HEK293 (cell line): Measurements from ENCODE around the gene S100A1.

Experiments
- GFI1B ChIP-seq: fragments of 450-650 bp; formaldehyde crosslinking; IDR thresholded peaks from 2 replicates; pipeline ENCODE4 v1.5.1; 2016; ENCODE audit warnings: missing biosample characterization, missing genetic modification characterization
- GLIS1 ChIP-seq: fragments of 450-650 bp; formaldehyde crosslinking; IDR thresholded peaks from 2 replicates; pipeline ENCODE4 v1.5.1; 2016; ENCODE audit warnings: missing biosample characterization, missing genetic modification characterization
- GLIS2 ChIP-seq: fragments of 450-650 bp; formaldehyde crosslinking; IDR thresholded peaks from 2 replicates; pipeline ENCODE4 v1.5.1; 2016; ENCODE audit warnings: missing biosample characterization, missing genetic modification characterization
- HIC1 ChIP-seq: fragments of 450-650 bp; formaldehyde crosslinking; IDR thresholded peaks from 2 replicates; pipeline ENCODE4 v1.5.1; 2016; ENCODE audit warnings: missing biosample characterization, missing genetic modification characterization
- KLF1 ChIP-seq: fragments of 450-650 bp; formaldehyde crosslinking; IDR thresholded peaks from 2 replicates; pipeline ENCODE4 v1.5.1; 2016; ENCODE audit warnings: missing biosample characterization, missing genetic modification characterization
- MEIS1 ChIP-seq: sonication (generic); formaldehyde crosslinking; IDR thresholded peaks from 2 replicates; pipeline ENCODE4 v1.8.1; 2022; ENCODE audit warnings: missing genetic modification reagents, mild to moderate bottlenecking, borderline replicate concordance
- MYNN ChIP-seq: fragments of 450-650 bp; formaldehyde crosslinking; IDR thresholded peaks from 2 replicates; pipeline ENCODE4 v1.5.1; 2016; ENCODE audit warnings: missing biosample characterization, missing genetic modification characterization, borderline replicate concordance
- MZF1 ChIP-seq: fragments of 450-650 bp; formaldehyde crosslinking; IDR thresholded peaks from 2 replicates; pipeline ENCODE4 v1.5.1; 2017; ENCODE audit warnings: missing biosample characterization, missing genetic modification characterization, borderline replicate concordance
- SCRT2 ChIP-seq: fragments of 450-650 bp; formaldehyde crosslinking; IDR thresholded peaks from 2 replicates; pipeline ENCODE4 v1.5.1; 2016; ENCODE audit warnings: missing biosample characterization, missing genetic modification characterization
- SP2 ChIP-seq: fragments of 450-650 bp; formaldehyde crosslinking; IDR thresholded peaks from 2 replicates; pipeline ENCODE4 v1.5.1; 2016; ENCODE audit warnings: missing biosample characterization, missing genetic modification characterization
- TCF7L2 ChIP-seq: IDR thresholded peaks from 2 replicates; pipeline ENCODE4 v1.6.1; 2011; ENCODE audit warnings: low read depth, mild to moderate bottlenecking, inconsistent platforms, low read length, moderate library complexity, borderline replicate concordance
- YY1 ChIP-seq: fragments of 450-650 bp; formaldehyde crosslinking; IDR thresholded peaks from 2 replicates; pipeline ENCODE4 v1.5.1; 2018; ENCODE audit warnings: missing biosample characterization, missing genetic modification characterization
- ZBTB48 ChIP-seq: fragments of 450-650 bp; formaldehyde crosslinking; IDR thresholded peaks from 2 replicates; pipeline ENCODE4 v1.5.1; 2016; ENCODE audit warnings: missing biosample characterization, missing genetic modification characterization
- ZBTB8A ChIP-seq: fragments of 450-650 bp; formaldehyde crosslinking; IDR thresholded peaks from 2 replicates; pipeline ENCODE4 v1.5.1; 2016; ENCODE audit warnings: missing biosample characterization, missing genetic modification characterization
- ZNF169 ChIP-seq: fragments of 450-650 bp; formaldehyde crosslinking; IDR thresholded peaks from 2 replicates; pipeline ENCODE4 v1.5.1; 2016; ENCODE audit warnings: missing biosample characterization, missing genetic modification characterization
- ZNF174 ChIP-seq: fragments of 450-650 bp; formaldehyde crosslinking; IDR thresholded peaks from 2 replicates; pipeline ENCODE4 v1.5.0; 2017; ENCODE audit warnings: missing biosample characterization, mild to moderate bottlenecking, missing genetic modification characterization
- ZNF19 ChIP-seq: fragments of 450-650 bp; formaldehyde crosslinking; IDR thresholded peaks from 2 replicates; pipeline ENCODE4; 2016; ENCODE audit warnings: missing biosample characterization, missing genetic modification characterization, low read depth
- ZNF221 ChIP-seq: fragments of 450-650 bp; formaldehyde crosslinking; IDR thresholded peaks from 2 replicates; pipeline ENCODE4 v1.5.1; 2017; ENCODE audit warnings: missing biosample characterization, missing genetic modification characterization, borderline replicate concordance
- ZNF26 ChIP-seq: fragments of 450-650 bp; formaldehyde crosslinking; IDR thresholded peaks from 2 replicates; pipeline ENCODE4 v1.5.1; 2016; ENCODE audit warnings: missing biosample characterization, missing genetic modification characterization
- ZNF274 ChIP-seq, 2 experiments: fragments of 200-500 bp in 1 of 2; fragments of 450-650 bp in 1 of 2; sonication (Bioruptor generic) in 1 of 2; formaldehyde crosslinking in 1 of 2; IDR thresholded peaks; 2 replicates each; pipeline versions ENCODE4 v1.5.1 to v1.6.1; 2014 to 2016; ENCODE audit warnings: borderline replicate concordance in 1 of 2, inconsistent platforms in 1 of 2, low read length in 1 of 2, missing biosample characterization in 1 of 2, missing genetic modification characterization in 1 of 2
- ZNF292 ChIP-seq: fragments of 450-650 bp; formaldehyde crosslinking; IDR thresholded peaks from 2 replicates; pipeline ENCODE4 v1.5.1; 2016; ENCODE audit warnings: low read depth, missing biosample characterization, missing genetic modification characterization, borderline replicate concordance
- ZNF335 ChIP-seq: fragments of 450-650 bp; formaldehyde crosslinking; conservative IDR thresholded peaks from 2 replicates; pipeline ENCODE4 v1.5.1; 2016; ENCODE audit warnings: missing biosample characterization, missing genetic modification characterization
- ZNF341 ChIP-seq: fragments of 450-650 bp; formaldehyde crosslinking; IDR thresholded peaks from 2 replicates; pipeline ENCODE4; 2016; ENCODE audit warnings: low read depth, missing biosample characterization, missing genetic modification characterization
- ZNF391 ChIP-seq: fragments of 450-650 bp; formaldehyde crosslinking; IDR thresholded peaks from 2 replicates; pipeline ENCODE4 v1.5.1; 2016; ENCODE audit warnings: low read depth, missing biosample characterization, missing genetic modification characterization, borderline replicate concordance
- ZNF433 ChIP-seq: fragments of 450-650 bp; formaldehyde crosslinking; IDR thresholded peaks from 2 replicates; pipeline ENCODE4 v1.5.1; 2016; ENCODE audit warnings: missing biosample characterization, missing genetic modification characterization, low read depth
- ZNF529 ChIP-seq: fragments of 450-650 bp; formaldehyde crosslinking; IDR thresholded peaks from 2 replicates; pipeline ENCODE4 v1.5.1; 2017; ENCODE audit warnings: missing genetic modification characterization, missing biosample characterization; ENCODE audit not compliant: insufficient replicate concordance
- ZNF549 ChIP-seq: fragments of 450-650 bp; IDR thresholded peaks from 2 replicates; pipeline ENCODE4 v1.5.1; 2018; ENCODE audit warnings: missing biosample characterization, missing genetic modification characterization, mild to moderate bottlenecking, inconsistent platforms, moderate library complexity
- ZNF571 ChIP-seq: fragments of 450-650 bp; formaldehyde crosslinking; IDR thresholded peaks from 2 replicates; pipeline ENCODE4 v1.5.0; 2017; ENCODE audit warnings: missing biosample characterization, missing genetic modification characterization
- ZNF664 ChIP-seq: fragments of 450-650 bp; formaldehyde crosslinking; IDR thresholded peaks from 2 replicates; pipeline ENCODE4 v1.5.1; 2016; ENCODE audit warnings: missing biosample characterization, missing genetic modification characterization
- ZNF677 ChIP-seq: fragments of 450-650 bp; IDR thresholded peaks from 2 replicates; pipeline ENCODE4 v1.5.0; 2018; ENCODE audit warnings: missing biosample characterization, mild to moderate bottlenecking, missing genetic modification characterization, moderate library complexity
- ZNF76 ChIP-seq: fragments of 450-650 bp; formaldehyde crosslinking; IDR thresholded peaks from 2 replicates; pipeline ENCODE4; 2016; ENCODE audit warnings: low read depth, missing biosample characterization, missing genetic modification characterization, borderline replicate concordance
- ZSCAN23 ChIP-seq: fragments of 450-650 bp; formaldehyde crosslinking; IDR thresholded peaks from 2 replicates; pipeline ENCODE4 v1.5.1; 2016; ENCODE audit warnings: missing biosample characterization, missing genetic modification characterization
- TF ChIP-seq, protein P1 (sequence below): fragments of 450-650 bp; formaldehyde crosslinking; IDR thresholded peaks from 2 replicates; pipeline ENCODE4 v1.5.1; 2017; ENCODE audit warnings: missing biosample characterization, missing genetic modification characterization
- TF ChIP-seq, protein P2 (sequence below): fragments of 450-650 bp; formaldehyde crosslinking; IDR thresholded peaks from 2 replicates; pipeline ENCODE4 v1.5.1; 2016; ENCODE audit warnings: missing biosample characterization, missing genetic modification characterization

S100A1 gene

GRCh38 chr1:153633754-153634665 is 5.8 kb downstream of the S100A1 start, which contains the start of gene CHTOP (continued):
- TF ChIP-seq HIC1 (tag by site-specific recombination) (no peak), ZBTB8A (tag by site-specific recombination) (peak; percentile 30; the same call in 1 of the 2 replicates), KLF1 (tag by site-specific recombination) (peak; percentile 79), ZNF174 (no peak), ZNF335 (tag by site-specific recombination) (peak; percentile 88), GFI1B (tag by site-specific recombination) (no peak), SCRT2 (tag by site-specific recombination) (no peak; the same call in 1 of the 2 replicates), ZNF19 (tag by site-specific recombination) (no peak; the same call in 1 of the 2 replicates), YY1 (tag by site-specific recombination) (peak; percentile 97), ZNF433 (no peak), ZNF274 (IDR thresholded peaks at IDR 0.05; ENCODE audit: low read length) (no peak), ZNF274 (tag by site-specific recombination; IDR thresholded peaks at IDR 0.05; ENCODE audit: borderline replicate concordance) (no peak), ZNF76 (tag by site-specific recombination) (peak; percentile 44), TCF7L2 (no peak), MYNN (peak; percentile 14; the same call in 1 of the 2 replicates), ZNF391 (tag by site-specific recombination) (0 out of 2 replicates have a peak, but pooled peaks have one; percentile 53), ZNF26 (tag by site-specific recombination) (no peak), GLIS2 (tag by site-specific recombination) (peak; percentile 97), ZNF292 (no peak), ZNF221 (no peak), MZF1 (no peak), ZNF664 (tag by site-specific recombination) (no peak), ZNF341 (tag by site-specific recombination) (peak; percentile 91), ZBTB48 (no peak; the same call in 1 of the 2 replicates), GLIS1 (tag by site-specific recombination) (peak; percentile 48; the same call in 1 of the 2 replicates), MEIS1 (no peak), SP2 (peak; percentile 89), ZNF677 (no peak), ZNF169 (no peak), ZNF571 (tag by site-specific recombination) (no peak), ZNF549 (tag by site-specific recombination) (no peak), ZNF529 (tag by site-specific recombination) (no peak), ZSCAN23 (tag by site-specific recombination) (peak; percentile 87)
- TF ChIP-seq, protein P1, sequence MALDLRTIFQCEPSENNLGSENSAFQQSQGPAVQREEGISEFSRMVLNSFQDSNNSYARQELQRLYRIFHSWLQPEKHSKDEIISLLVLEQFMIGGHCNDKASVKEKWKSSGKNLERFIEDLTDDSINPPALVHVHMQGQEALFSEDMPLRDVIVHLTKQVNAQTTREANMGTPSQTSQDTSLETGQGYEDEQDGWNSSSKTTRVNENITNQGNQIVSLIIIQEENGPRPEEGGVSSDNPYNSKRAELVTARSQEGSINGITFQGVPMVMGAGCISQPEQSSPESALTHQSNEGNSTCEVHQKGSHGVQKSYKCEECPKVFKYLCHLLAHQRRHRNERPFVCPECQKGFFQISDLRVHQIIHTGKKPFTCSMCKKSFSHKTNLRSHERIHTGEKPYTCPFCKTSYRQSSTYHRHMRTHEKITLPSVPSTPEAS (tag by site-specific recombination): peak; percentile 63
- TF ChIP-seq, protein P2, sequence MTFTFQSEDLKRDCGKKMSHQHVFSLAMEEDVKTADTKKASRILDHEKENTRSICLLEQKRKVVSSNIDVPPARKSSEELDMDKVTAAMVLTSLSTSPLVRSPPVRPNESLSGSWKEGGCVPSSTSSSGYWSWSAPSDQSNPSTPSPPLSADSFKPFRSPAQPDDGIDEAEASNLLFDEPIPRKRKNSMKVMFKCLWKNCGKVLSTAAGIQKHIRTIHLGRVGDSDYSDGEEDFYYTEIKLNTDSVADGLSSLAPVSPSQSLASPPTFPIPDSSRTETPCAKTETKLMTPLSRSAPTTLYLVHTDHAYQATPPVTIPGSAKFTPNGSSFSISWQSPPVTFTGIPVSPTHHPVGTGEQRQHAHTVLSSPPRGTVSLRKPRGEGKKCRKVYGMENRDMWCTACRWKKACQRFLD (tag by site-specific recombination): no peak
